Osteocyte (in vitro differentiated cells): ENCODE measurements around the gene KLK7. TPM values are rescaled to one million over a fixed set of nuclear protein-coding genes. Genes with fewer than 3 reads are reported as not detected.
"Not testable (repeated sequence)": the region's sequence is repeated elsewhere in the genome, so short reads cannot be mapped to it uniquely, and the experiment has no call there.

Source experiments
- DNase-seq: peaks from one replicate; pipeline ENCODE4 v3.0.0; 2021; ENCODE audit warnings: mixed read lengths; ENCODE audit not compliant: unreplicated experiment; ENCODE audit errors: extremely low spot score
- H3K27ac Mint-ChIP-seq: one replicate; pipeline ENCODE4 v1.8.0; 2021; ENCODE audit warnings: mild to moderate bottlenecking, mixed read lengths; ENCODE audit not compliant: unreplicated experiment
- H3K27me3 Mint-ChIP-seq: one replicate; pipeline ENCODE4 v1.8.0; 2021; ENCODE audit warnings: mixed read lengths; ENCODE audit not compliant: unreplicated experiment
- H3K36me3 Mint-ChIP-seq: one replicate; pipeline ENCODE4 v1.8.0; 2021; ENCODE audit warnings: mixed read lengths; ENCODE audit not compliant: unreplicated experiment
- H3K4me1 Mint-ChIP-seq: one replicate; pipeline ENCODE4 v1.8.0; 2021; ENCODE audit warnings: mixed read lengths; ENCODE audit not compliant: unreplicated experiment
- H3K4me3 Mint-ChIP-seq: one replicate; pipeline ENCODE4 v1.8.0; 2021; ENCODE audit warnings: mild to moderate bottlenecking, moderate library complexity, mixed read lengths; ENCODE audit not compliant: unreplicated experiment
- H3K9me3 Mint-ChIP-seq: one replicate; pipeline ENCODE4 v1.8.0; 2021; ENCODE audit warnings: mixed read lengths; ENCODE audit not compliant: unreplicated experiment
- CTCF ChIP-seq: fragments of 200-600 bp; sonication (generic); IDR thresholded peaks from 2 replicates; pipeline ENCODE4 v1.5.0; 2021; ENCODE audit warnings: antibody characterized with exemption, mild to moderate bottlenecking, moderate library complexity
- total RNA-seq: library from RNA; stranded (reverse); gene quantifications from 2 replicates; pipeline ENCODE4 v1.2.1, GENCODE V29; 2021

Gene KLK7
- total RNA-seq, 1 donor from 2014 or later, result not detected

DNA sequence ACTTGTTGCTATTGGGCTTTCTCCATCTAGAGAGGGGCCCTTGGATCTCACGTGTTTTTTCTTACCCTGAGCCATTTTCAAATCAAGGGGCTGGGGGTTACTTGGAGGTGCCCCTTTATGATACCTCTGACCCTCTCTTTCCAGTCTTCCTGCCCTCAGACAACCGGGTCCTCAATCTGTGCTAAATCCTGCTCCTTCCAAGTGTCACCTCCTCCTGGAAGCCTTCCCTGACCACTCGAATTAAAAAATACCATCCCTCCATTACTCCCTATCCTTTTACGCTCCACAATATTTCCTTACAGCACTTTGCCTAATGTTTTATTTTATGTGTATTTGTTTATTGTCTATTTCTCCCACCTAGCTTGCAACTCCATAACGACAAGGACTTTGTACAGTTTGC, 14.3 kb upstream of the KLK7 start:
- no peaks in the 10 kb centered on the region for H3K4me1 Mint-ChIP-seq
- no peak for DNase-seq
- no peaks in the 10 kb centered on the region for H3K36me3 Mint-ChIP-seq
- no peak overlapping the region for H3K4me3 Mint-ChIP-seq
- no peak for TF ChIP-seq CTCF
- no peak overlapping the region for H3K27ac Mint-ChIP-seq
- H3K9me3 Mint-ChIP-seq, result peaks cover 9% of the 10 kb centered on the region
- H3K27me3 Mint-ChIP-seq, result no peaks in the 10 kb centered on the region

GRCh38 chr19:50994129-50994528, 10.4 kb upstream of the KLK7 start:
- Mint-ChIP-seq H3K27ac (no peak overlapping the region), H3K4me1 (no peaks in the 10 kb centered on the region), H3K27me3 (no peaks in the 10 kb centered on the region), H3K4me3 (no peak overlapping the region), H3K36me3 (no peaks in the 10 kb centered on the region), H3K9me3 (peaks cover 33% of the 10 kb centered on the region)
- no peak for TF ChIP-seq CTCF
- no peak for DNase-seq

- H3K4me3 Mint-ChIP-seq, result no peak overlapping the region
- no peaks in the 10 kb centered on the region for H3K4me1 Mint-ChIP-seq
- no peaks in the 10 kb centered on the region for H3K36me3 Mint-ChIP-seq
- no peaks in the 10 kb centered on the region for H3K27me3 Mint-ChIP-seq
- H3K27ac Mint-ChIP-seq, result no peak overlapping the region
- DNase-seq, result no peak
- H3K9me3 Mint-ChIP-seq, result peaks cover 36% of the 10 kb centered on the region
- TF ChIP-seq CTCF, result no peak
These were observed 8.9 kb upstream of the KLK7 start for GRCh38 chr19:50992666-50993035.

GRCh38 chr19:50984416-50984815, 699 bp upstream of the KLK7 start:
- not testable (repeated sequence) for H3K4me1 Mint-ChIP-seq, H3K27ac Mint-ChIP-seq, H3K36me3 Mint-ChIP-seq, DNase-seq, H3K4me3 Mint-ChIP-seq, H3K27me3 Mint-ChIP-seq
- H3K9me3 Mint-ChIP-seq, result peaks cover 11% of the 10 kb centered on the region

GRCh38 chr19:50982186-50982585, 1.5 kb downstream of the KLK7 start:
- Mint-ChIP-seq H3K36me3 (no peaks in the 10 kb centered on the region), H3K4me3 (no peak overlapping the region), H3K4me1 (no peaks in the 10 kb centered on the region), H3K27ac (no peak overlapping the region), H3K27me3 (no peaks in the 10 kb centered on the region), H3K9me3 (no peaks in the 10 kb centered on the region)
- TF ChIP-seq CTCF, result no peak
- DNase-seq, result no peak

- no peak for TF ChIP-seq CTCF
- no peaks in the 10 kb centered on the region for H3K27me3 Mint-ChIP-seq
- no peak overlapping the region for H3K27ac Mint-ChIP-seq
- no peaks in the 10 kb centered on the region for H3K36me3 Mint-ChIP-seq
- H3K4me3 Mint-ChIP-seq, result no peak overlapping the region
- H3K4me1 Mint-ChIP-seq, result no peaks in the 10 kb centered on the region
- DNase-seq, result no peak
- no peaks in the 10 kb centered on the region for H3K9me3 Mint-ChIP-seq
These were observed 2.0 kb downstream of the KLK7 start for GRCh38 chr19:50981587-50982146.
